HG02610 (cell line): ENCODE data around the gene EVC.

Source experiments
- ATAC-seq: cut with Tn5 transposase; IDR thresholded peaks from one replicate; pipeline ENCODE4 v1.9.1; 2021; ENCODE audit warnings: mild to moderate bottlenecking, moderate library complexity; ENCODE audit not compliant: unreplicated experiment

The EVC gene

GRCh38 chr4:5753766-5754528 is 42.9 kb downstream of the EVC start:
- no peak for ATAC-seq

- ATAC-seq = no peak
These were observed 43.5 kb downstream of the EVC start for GRCh38 chr4:5754529-5754881.

- no peak for ATAC-seq
These were observed 44.2 kb downstream of the EVC start for GRCh38 chr4:5755161-5755560.

DNA sequence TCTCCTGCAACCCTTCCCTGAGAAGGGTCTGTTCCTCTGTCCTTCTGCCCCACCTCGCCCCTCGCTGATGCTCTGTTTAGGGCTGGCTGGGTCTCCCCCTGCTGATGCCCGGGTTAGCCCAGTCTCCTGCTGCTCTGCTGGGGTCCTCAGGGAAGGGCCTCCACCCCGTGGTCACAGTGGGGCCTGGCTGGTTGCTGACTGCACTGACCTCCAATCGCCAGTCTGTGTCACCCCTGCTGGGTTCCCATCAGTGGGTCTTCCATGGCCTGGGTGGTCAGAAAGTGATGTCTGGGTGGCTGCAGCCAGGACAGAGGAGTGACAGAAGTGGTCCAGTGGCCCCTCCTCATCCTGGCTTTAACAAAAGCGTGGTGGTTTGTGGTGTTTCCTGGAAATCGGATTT is 44.7 kb downstream of the EVC start:
- no peak for ATAC-seq

- no peak for ATAC-seq
These were observed 45.3 kb downstream of the EVC start for GRCh38 chr4:5756271-5756670.

- ATAC-seq = no peak
These were observed 46.1 kb downstream of the EVC start for GRCh38 chr4:5757091-5757490.

- ATAC-seq = no peak
These were observed 46.5 kb downstream of the EVC start for GRCh38 chr4:5757536-5757935.

DNA sequence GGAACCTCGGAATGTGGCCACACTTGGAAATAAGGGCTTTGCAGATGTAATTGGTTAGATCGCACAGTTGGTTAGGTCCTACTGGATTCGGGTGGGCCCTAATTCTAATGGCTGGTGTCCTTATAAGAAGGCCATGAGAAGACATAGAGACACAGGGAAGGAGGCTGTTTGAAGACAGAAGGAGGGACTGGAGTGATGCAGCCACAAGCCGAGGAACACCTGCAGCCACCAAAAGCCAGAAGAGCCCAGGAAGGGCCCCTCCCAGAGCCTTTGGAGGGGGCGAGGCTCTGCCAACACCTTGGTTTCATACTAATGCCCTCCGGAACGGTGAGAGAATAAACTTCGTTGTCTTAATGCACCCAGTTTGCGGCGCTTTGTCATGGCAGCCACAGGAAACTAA is 47.0 kb downstream of the EVC start:
- ATAC-seq = no peak

- ATAC-seq = peak; percentile 57
These were observed 47.7 kb downstream of the EVC start for GRCh38 chr4:5758741-5759140.

DNA sequence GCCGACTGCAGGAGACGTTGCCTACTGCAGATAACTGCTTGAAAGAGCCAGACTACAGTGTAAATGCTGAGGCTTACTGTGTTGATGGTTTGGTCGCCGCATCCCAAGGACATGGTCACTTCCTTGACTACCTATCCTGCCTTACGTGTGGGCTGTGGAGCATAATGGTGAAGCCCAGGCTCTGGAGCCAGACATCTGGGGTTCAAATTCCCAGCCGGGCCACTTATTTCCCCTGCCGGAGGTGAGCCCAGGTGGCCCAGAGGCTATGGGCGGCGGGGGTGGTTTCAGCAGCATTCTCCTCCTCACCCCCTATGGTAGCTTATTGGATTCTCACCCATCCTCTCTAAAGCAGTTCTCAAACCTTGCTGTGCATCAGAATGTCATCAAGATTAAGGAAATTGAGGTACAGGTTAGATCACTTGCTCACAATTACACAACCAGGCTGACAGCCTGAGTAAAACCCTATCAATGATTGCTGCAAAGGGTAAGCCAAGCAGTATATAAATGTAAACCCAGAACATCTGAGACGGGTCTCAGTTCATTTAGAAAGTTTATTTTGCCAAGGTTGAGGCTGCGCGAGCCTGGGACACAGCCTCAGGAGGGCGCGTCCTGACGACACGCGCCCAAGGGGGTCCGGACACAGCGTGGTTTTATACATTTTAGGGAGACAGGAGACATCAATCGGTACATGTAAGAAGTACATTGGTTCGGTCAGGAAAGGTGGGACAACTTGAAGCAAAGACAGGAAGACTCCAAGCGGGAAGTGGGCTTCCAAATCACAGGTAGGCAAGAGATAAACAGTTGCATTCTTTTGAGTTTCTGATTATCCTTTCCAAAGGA is 48.5 kb downstream of the EVC start:
- ATAC-seq = no peak

- no peak for ATAC-seq
These were observed 49.2 kb downstream of the EVC start for GRCh38 chr4:5760246-5760645.

DNA sequence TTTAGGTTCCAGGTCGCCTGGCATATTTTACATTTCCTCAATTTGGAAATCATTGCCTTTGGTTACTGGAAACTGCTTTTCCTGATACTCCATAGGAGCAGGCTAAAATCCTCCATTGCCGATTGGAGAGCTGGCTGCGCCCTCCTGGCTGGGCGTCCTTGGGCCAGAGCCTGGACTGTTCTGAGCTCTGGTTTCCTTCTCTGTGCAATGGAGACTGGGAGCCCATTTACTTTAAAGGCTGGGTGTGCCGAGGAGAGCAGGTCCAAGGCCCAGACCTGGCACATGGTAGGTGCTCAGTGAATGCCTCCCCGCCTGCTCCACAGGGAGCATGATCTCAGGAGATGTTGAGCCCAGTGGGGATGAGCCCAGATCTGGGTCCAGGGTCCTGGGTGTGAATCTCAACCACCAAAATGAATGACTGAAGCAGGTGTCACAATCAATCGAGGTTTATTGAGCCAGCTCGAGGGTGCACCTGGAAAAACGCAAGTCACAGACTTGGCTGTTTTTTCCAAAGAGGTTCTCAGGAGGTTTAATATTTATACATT is 50.0 kb downstream of the EVC start:
- no peak for ATAC-seq

GRCh38 chr4:5770051-5770450 is 59.0 kb downstream of the EVC start:
- no peak for ATAC-seq

DNA sequence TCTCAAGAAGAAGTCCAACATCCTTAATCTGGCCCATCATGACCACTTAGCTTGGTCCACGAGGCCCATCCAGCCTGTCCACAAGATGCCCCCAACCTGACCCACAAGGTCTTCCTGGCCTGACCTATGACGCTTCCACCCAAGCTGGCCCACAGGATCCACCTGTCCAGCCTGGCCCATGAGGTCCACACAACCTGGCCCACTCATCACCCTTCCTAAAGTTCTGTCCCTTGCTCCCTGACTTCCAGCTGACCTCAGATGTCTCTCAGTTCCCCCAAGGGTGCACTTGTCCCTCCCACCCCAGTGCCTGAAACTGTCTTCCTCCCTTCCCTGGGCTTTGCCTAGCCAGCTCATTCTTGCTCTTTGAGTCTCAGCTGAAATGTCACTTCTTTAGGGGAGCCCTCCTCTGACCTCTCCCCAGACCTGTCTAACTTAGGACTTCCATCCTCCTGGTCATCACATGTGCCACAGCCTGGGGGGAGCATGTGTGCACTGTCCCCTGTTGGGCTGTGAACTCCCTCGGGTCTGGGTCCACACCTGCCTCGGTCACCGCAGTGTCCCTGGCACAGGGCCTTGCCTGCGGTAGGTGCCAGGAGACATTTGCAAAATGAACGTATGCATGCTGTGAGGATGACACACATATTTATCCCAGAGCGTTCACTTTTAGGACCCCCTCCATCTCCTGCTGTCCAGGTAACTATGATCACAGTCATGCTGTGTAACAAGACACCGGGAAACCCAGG is 61.7 kb downstream of the EVC start:
- ATAC-seq = no peak

GRCh38 chr4:5773271-5773555 is 62.2 kb downstream of the EVC start:
- ATAC-seq = no peak

DNA sequence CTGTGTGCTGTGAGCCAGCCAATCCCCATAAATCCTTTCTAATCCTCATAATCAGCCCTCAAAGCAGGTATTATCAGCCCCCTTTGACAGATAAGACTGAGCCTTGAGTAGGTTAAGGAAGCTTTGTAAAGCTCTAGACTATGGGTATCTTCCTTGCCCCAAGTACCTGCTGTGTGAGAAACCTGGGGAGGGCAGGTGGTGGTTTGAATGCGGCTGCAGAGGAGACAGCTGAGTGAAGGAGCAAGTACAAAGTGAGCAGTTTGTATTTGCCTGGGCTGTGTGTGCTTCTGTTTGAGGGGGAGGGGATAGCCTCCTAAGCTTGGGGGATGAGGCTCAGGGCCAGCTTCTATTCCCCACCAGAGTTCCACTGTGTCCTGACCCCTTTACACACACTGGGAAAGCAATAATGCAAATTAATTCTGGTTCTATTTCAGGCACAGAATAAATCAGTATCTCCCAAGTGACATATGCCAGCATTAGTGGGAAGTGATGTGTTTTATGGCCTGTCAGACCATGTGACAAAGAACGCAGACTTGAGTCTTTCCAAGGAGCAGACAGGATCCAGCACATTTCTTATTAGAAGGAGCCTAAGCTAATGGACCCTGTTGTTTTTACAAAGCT is 63.5 kb downstream of the EVC start:
- ATAC-seq = no peak

DNA sequence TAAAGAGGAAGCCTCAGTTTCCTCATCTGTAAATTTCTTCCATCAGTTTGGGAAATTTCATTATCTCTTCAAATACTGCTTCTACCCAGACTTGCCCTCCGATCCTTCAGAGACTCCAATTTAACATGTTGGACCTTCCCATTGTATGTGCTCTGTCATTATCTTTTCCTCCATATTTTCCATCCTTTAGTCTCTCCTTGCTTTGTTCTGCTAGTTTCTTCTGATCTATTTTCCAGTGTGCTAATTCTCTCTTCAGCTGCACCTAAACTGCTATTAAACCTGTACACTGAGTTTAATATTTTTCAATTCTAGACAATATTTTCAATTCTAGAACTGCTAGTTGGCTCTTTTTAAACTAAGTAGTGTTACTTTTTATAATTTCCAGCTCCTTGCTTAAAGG is 65.5 kb downstream of the EVC start:
- no peak for ATAC-seq

- ATAC-seq = no peak
These were observed 70.0 kb downstream of the EVC start for GRCh38 chr4:5780831-5781480.

- no peak for ATAC-seq
These were observed 70.7 kb downstream of the EVC start for GRCh38 chr4:5781691-5782090.

DNA sequence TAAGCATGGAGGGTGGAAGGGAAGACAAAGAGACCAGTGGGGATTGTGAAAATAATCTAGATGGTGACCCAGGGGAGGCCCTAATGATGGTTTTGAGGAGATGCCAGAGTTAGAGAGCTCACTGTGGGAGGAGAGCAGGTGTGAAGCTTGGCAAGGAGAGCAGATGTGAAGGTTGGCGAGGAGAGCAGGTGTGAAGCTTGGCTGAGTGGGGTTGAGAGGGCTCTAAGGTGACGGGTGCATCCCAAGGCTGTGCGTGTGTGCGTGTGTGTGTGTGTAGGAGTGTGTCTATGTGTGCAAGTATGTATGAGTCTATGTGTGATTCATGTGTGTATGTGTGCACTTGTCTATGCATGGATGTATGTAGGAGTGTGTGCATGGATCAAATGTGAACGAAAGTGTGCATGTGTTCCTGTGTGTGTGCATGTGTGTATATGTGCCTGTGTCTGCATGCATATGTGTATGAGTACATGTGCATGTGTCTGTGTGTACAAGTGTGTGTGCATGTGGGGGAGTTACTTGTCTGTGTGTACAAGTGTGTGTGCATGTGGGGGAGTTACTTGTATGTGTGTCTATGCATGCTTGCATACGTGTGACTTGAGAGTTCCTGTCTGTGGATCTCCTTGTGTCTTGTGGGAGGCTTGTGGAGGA is 72.0 kb downstream of the EVC start:
- ATAC-seq = no peak
